NCI-H2081 treated with DMSO at 0.1 percent for 48 hours (cell line): ENCODE results near the gene INPP4A.
"Not testable (repeated sequence)": the region's sequence is repeated elsewhere in the genome, so short reads cannot be mapped to it uniquely, and the experiment has no call there.

Experiments
- DNase-seq: peaks from one replicate; lab custom pipeline; 2025; lab: John Stamatoyannopoulos, UW

Gene INPP4A

DNA sequence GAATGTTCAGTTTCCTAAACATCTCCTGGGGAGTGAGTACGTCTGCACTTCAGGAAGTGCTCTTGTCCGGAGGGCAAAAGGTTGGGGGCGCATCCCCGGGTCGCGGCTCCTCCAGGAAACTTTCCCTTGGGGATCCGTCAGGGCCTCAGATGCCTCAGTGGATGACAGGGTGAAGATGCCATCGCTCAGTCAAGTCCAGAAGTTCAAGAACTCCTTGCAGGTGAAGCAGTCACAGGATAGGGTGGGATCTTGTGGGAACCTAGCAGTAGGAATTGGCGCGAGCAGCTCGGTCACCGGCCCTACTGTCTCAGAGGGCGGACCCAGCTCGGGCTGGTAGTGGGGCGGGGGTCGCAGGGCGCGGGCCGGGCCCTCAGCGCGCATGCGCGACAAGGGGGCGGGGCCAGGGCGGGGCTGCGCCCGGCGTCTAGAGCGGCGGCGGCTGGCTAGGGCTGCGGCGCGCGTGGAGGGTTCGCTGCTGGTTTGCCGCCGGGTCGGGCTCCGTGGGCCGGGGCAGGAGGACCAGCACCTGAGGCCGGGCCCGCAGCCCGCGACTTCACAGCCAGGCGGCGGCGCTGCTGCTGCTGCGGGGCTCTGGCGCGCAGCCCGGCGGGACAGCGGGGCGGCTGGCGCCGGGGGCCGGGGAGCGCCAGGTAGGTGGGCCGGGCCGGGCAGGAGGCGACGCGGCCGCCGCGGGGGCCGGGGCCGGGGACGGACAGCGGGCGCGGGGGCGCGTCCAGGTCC, at the start of gene INPP4A:
INPP4A (plus strand) TSS at position 423 of the 741 bp plus-strand sequence. CDS start 75,191 bp downstream, outside the sequence.
- no peak for DNase-seq

DNA sequence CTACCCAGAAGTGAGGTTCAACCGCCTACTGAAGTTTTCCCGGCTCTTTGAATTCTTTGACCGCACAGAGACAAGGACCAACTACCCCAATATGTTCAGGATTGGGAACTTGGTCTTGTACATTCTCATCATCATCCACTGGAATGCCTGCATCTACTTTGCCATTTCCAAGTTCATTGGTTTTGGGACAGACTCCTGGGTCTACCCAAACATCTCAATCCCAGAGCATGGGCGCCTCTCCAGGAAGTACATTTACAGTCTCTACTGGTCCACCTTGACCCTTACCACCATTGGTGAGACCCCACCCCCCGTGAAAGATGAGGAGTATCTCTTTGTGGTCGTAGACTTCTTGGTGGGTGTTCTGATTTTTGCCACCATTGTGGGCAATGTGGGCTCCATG, 48.7 kb upstream of the INPP4A start:
- no peak for DNase-seq

DNA sequence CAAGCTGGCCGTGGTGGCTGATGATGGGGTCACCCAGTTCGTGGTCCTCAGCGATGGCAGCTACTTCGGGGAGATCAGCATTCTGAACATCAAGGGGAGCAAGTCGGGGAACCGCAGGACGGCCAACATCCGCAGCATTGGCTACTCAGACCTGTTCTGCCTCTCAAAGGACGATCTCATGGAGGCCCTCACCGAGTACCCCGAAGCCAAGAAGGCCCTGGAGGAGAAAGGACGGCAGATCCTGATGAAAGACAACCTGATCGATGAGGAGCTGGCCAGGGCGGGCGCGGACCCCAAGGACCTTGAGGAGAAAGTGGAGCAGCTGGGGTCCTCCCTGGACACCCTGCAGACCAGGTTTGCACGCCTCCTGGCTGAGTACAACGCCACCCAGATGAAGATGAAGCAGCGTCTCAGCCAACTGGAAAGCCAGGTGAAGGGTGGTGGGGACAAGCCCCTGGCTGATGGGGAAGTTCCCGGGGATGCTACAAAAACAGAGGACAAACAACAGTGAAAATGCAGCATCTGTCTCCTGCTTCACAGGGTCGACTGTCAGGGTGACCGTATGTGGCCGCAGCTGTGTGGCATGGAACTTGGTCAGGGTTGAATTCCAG, 47.8 kb upstream of the INPP4A start:
- DNase-seq: no peak

DNA sequence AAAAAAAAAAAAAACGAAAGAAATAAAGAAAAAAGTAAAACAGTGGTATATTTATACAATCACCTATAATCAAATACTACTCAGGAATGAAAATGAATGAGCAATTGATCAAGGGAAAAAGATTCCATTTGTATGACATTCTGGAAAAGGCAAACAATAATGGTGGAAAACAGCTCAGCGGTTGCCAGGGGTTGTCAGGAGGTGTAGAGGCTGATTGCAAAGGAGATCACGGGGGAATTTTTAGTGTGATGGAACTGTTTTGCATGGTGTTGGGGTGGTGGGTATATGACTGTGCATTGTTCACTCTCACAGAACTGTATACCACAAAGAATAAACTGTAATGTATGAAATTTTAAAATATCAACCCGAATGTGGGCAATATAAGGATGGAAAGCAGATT, 45.5 kb upstream of the INPP4A start:
- DNase-seq: no peak

DNA sequence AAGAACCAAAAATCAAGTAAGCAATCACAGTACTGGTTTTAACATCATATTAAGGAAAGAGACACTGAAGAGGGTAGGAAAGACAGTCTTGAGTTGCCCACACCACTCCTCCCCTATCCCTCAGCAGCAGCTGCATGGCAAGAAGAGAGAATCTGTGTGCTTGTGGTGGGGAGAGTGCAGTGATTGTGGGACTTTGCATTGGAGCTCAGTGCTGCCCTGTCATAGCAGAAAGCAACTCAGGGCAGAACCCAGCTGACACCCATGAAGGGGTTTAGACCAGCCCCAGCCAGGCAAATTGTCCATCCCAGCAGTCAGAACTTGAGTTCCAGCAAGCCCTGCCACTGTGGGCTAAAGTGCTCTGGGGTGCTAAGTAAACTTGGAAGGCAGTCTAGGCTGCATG, 40.8 kb upstream of the INPP4A start:
- DNase-seq: no peak

DNA sequence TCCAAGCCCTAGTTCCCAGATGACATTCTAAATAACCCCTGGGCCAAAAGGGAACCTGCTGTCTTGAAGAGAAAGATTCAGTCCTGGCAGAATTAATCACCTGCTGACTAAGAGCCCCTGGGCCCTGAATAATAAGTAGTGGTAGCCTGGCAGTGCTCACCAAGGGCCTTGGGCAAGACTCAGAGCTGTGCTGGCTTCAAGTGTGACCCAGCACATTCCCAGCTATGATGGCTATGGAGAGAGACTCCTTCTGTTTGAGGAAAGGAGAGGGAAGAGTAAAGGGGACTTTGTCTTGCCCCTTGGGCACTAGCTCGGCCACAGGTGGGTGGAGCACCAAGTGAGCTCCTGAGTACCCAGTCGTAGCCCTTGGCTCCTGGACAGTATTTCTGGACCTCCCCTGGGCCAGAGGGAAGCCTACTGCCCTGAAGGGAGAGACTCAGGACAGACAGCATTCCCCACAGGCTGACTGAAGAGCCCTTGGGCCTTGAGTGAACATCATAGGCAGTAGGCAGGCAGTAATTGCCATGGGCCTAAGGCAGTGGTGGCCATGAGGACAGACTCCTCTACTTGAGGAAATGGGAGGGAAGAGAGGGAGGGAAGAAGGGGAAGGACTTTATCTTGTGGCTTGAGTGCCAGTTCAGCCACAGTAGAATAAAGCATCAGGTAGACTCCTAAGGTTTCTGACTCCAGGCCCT, 40.0 kb upstream of the INPP4A start:
- DNase-seq: no peak

DNA sequence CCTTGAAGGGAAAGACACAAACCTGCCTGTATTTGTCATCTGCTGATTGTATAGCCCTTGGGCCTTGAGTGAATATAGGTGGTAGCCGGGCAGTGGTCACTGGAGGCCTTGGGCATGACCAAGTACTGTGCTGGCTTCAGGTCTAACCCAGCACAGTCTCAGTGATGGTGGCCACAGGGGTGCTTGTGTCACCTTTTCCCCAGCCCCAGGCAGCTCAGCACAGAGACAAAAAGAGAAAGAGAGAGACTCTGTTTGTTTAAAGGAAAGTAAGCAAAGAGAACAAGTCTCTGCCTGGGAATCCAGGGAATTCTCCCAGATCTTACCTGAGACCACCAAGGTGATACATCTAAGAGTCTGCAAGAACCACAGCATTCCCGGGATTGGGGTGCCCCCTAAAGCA, 39.4 kb upstream of the INPP4A start:
- DNase-seq: no peak

DNA sequence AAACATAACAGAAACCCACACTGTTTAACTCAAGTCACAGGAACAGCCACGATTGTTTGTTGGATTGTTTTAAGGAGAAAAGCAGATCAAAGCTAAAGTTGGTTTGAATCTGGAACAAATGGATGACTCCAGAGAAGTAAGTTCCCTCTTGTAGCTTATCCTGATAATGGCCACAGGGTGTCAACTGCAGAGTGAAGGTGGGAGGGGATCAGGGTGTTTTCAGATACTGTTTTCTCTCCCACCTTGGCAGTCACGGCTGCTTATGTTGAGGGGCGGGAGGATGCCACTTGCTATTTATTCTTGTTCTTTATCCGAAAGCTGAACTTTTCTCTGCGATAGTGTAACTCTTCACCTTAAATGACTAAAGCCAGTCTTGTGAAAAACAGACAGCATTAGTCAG, 36.5 kb upstream of the INPP4A start:
- no peak for DNase-seq

DNA sequence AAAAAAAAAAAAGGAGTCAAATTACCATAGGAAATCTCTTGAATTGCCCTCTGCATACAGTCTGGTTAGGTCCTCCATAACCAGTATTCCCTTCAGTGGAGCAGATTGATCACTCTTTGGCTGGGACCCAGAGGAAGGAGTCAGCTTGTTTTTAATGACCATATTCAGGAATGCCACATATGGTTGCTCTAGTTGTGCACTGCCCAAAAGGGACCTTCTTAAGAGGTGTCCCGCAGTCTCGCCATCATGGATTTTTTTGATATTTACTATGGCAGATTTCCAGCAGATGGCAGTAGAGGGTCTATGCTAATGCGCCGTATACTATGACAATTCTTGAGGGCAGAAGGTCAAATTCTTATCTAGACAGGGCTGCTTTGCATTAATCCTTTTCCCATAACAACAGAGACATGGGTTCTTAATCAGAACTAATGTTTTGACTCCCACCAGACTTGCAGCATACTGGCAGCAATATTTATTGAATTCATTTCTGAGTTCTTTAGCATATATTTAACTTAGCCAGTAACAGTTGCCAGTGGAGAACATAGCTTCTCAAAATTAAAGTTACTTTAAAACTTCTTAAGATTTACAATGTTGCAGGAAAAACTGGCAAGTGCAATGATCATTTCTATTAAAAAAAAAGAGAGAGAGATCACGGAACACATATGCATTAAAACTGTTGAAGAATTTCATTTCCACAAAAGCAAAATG, 31.8 kb upstream of the INPP4A start:
- no peak for DNase-seq

DNA sequence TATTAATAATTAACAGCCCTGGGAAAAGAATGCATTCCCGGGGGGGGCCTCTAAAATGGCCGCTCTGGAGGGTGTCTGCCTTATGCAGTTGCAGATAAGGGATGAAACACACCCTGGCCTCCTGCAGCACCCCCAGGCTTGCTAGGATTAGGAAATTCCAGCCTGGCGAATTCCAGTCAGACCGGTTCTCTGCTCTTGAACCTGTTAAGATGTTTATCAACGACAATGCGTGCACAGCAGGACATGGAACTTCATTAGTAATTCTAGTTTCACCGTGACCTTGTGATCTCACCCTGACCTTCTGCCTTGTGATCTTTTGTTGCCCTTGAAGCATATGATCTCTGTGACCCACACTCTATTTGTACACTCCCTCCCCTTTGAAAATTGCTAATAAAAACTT, 30.4 kb upstream of the INPP4A start:
- DNase-seq: not testable (repeated sequence)

DNA sequence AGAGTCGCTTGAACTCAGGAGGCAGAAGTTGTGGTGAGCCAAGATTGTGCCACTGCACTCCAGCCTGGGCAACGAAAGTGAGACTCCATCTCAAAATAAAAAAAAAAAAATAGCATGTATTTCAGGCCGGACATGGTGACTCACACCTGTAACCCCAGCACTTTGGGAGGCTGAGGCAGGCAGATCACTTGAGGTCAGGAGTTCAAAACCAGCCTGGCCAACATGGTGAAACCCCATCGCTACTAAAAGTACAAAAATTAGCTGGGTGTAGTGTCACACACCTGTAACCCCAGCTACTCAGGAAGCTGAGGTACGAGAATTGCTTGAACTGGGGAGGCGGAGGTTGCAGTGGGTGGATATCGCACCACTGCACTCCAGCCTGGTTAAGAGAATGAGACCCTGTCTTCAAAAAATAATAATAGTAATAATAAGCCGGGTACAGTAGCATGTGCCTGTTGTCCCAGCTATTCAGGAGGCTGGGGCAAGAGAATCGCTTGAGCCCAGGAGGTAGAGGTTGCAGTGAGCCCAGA, 28.9 kb upstream of the INPP4A start:
- DNase-seq: not testable (repeated sequence)

DNA sequence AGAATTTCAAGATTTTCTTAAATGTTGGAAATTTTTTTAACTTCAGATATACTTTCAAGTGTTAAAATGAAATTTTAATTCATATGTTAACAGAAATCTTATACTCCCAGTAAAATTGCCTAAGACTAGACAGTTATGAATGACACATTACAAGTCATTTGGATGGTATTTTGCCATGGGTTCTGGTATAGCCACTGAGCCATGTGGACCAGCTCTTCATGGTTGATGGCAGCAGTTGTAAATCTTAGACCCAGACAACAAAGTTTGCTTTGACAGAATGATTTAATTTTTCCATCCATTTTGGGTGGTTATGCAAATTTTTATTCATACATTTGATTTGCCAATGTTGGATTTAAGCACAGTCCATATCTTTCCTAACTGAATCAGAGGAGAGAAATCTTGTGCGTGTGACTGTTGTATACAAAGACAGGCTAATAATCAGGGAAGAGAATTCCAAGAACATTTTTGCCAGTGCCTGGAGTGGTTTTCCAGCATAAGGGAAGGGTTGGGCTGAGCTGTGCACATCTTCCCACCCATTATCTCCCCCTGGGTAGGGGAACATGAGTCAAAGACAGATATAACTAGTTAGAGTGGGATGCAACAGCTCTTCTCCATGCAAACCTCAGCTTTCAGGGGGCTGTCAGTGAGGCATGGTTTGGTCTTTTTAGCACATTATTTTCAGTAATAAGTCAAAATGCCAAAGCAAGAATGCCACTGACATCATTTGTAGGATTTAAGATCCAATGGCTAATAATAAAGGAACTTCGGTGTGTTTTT, 28.1 kb upstream of the INPP4A start:
- DNase-seq: no peak

DNA sequence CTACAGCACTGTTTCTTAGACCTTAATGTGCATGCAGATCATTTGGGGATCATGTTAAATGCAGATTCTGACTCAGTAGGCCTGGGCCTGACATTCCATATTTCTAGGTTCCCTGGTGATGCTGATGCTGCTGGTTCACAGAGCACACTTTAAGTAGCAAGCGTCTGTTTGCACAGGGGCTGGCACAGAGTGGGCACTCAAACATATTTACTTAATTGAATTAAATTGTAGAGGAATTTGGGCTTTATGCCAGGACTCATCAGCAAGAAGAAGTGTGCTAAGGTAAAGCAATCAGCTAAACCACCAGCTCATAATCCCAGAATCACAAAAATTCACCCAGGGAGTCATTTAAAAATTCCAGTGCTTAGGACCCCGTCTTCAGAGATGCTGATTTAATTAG, 25.1 kb upstream of the INPP4A start:
- no peak for DNase-seq

DNA sequence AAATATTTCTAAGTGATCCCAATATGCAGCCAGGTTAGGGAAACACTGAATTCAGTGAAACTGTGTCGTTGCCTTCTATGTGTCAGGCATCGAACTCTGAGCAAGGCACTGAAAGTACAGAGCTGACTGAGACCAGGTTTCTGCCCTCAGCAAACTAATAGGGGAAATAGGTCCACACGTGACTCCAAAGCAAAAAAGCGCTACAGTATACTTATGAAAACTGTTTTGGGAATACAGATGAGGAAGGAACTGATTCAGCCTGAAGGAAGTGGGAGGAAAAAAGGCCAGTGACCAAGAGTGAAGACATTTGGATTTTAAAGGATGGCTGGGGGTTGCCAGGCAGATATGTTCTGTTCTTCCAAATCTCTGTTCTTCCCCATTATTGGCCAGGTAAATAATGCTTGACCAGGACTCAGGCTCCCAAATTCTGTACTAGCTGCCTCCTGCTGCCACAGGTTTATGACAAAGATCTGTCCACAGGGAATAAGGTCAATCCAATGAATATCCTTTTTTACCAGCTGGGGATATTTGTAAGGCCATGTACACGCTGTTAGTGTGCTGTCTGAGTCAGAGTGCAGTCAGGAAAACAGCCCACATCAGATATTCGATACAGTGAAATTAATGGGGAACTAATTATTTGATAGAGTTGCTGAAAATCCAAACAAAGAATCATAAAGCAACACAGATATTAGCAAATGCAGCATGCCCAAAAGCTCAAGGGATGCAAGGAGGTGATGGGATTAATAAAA, 24.5 kb upstream of the INPP4A start:
- no peak for DNase-seq

DNA sequence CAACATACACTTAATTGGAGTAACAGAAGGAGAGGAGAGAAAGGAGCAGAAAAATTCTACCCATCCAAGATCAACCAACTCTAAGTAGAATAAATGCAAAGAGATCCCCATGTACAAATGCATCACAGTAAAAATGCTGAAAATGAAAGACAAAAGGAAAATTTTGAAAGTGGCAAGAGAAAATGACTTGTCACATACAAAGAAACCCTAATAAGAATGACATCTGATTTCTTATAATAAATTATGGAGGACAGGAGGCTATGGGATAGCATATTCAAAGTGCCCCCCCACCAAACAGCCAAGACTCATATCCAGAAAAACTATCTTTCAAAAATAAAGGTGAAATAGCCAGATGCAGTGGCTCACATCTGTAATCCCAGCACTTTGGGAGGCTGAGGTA, 22.2 kb upstream of the INPP4A start:
- no peak for DNase-seq

DNA sequence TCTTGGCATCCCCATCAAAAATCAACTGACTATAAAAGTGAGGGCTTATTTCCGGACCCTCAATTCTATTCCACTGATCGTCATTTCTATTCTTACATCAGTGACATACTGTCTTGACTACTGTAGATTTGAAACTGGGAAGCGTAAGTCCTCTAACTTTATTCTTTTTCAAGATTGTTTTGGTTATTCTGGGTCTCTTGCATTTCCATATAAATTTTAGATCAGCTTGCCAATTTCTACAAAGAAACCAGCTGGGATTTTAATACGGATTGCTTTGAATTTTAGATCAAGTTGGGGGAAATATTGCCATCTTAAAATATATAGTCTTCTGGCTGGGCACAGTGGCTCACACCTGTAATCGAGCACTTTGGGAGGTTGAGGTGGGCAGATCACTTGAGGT, 17.9 kb upstream of the INPP4A start:
- DNase-seq: no peak

DNA sequence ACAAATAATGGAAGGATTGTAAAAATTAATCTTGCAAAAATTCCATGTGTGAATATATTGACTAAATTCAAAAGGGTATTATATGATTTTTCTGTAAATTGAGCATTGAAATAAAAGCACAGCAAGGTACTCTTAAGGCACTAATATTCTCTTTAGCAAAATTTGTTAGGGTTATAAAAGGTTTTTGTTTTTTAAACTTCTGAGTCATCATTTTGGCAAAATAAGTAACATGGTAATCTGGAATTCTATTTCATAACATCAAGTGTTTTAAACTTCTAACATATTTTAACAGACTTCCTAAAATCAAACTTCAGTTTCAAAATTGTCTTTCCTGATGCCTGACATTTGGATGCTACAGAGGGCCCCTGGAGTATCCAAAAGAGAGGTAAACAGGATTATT, 12.5 kb upstream of the INPP4A start:
- DNase-seq: no peak

DNA sequence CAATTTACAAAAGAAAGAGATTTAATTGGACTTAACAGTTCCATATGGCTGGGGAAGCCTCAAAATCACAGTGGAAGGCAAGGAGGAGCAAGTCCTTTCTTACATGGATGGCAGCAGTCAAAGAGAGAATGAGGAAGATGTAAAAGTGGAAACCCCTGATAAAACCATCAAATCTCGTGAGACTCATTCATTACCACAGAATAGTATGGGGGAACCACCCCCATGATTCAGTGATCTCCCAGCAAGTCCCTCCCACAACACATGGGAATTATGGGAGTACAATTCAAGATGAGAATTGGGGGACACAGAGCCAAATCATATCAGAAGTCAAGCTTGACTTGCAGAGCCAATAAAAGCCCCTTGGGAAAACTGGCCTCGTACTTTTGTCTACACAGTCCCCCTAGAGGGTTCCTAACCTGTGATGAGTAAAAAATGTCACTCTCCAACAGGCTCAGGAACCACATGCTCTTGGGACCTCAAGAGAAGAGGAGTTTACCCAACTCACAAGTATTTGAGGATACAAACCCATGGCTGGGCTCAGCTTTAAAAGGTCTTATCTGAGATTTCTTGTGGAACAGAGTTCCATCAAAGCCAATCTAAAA, 11.2 kb upstream of the INPP4A start:
- no peak for DNase-seq

DNA sequence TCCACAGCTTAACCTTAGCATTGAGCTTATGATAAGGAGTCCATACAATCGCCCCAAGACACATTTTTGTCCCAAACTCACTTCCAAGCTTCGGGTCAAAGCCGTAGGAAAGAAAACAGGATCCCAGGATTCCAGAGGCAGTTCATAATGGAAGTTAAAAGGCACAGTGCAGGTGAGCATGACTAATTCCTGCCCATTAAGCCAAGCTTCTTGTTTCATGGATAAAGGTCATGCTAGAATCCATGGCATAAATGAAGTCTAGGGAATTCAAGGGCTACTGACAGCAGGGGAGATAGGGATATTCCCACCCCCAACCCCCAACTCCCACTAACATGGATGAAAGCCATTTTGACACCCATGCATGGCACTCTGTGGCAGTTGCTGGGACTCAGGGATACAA, 10.2 kb upstream of the INPP4A start:
- no peak for DNase-seq

DNA sequence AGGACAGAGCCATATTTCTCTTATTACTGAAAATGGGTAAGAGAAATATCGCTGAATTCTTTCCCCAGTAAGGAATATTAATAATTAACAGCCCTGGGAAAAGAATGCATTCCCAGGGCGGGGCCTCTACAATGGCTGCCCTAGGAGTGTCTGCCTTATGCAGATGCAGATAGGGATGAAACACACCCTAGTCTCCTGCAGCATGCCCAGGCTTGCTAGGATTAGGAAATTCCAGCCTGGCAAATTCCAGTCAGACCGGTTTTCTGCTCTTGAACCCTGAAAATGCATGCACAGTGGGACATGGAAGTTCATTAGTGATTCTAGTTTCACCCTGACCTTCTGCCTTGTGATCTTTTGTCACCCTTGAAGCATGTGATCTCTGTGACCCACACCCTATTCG, 9.0 kb upstream of the INPP4A start:
- not testable (repeated sequence) for DNase-seq

DNA sequence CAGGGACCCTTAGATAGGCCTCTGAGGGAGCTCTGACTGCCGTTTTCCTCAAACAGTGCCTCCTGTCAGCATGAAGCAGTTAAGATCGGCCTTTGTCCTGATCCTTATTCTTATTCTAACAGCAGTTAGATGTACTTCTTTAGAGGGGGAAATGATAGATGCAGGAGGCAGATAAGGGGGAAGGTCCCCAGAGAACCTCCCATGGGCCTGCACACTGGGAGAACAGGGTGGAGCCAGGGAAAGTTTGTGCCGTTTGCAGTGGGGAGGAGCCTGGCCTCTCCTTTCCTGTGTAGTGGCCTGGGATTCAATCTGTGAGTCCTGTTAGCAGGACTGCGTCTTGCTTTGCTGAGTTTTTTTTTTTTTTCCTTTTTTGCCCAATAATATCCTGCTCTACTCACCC, 7.9 kb upstream of the INPP4A start:
- DNase-seq: no peak
